Activated CD8-positive, alpha-beta T cell treated with anti-CD3 and anti-CD28 coated beads for 36 hours (primary cell): ENCODE results near the gene DNAJB8. TPM values are rescaled to one million over a fixed set of nuclear protein-coding genes. Genes with fewer than 3 reads are reported as not detected.

ENCODE experiments used
- ATAC-seq: fragments of 200-7000 bp; cut with Tn5 transposase; one replicate; pipeline ENCODE4 v1.10.0; 2021; ENCODE audit warnings: mild to moderate bottlenecking, moderate library complexity
- CTCF ChIA-PET: fragments of 350-600 bp; sonication (Branson Sonifier 250); formaldehyde crosslinking; loops from one replicate; lab custom pipeline; 2021; ENCODE audit warnings: antibody characterized with exemption; lab: Charles Lee
- POLR2A ChIA-PET: fragments of 350-600 bp; sonication (Branson Sonifier 250); formaldehyde crosslinking; loops from one replicate; lab custom pipeline; 2021; ENCODE audit warnings: antibody characterized with exemption; lab: Charles Lee
- DNase-seq: peaks from one replicate; pipeline ENCODE4 v3.0.0-alpha.2; 2020
- H3K27ac Mint-ChIP-seq: one replicate; pipeline ENCODE4 v1.8.0; 2021; ENCODE audit warnings: mild to moderate bottlenecking, mixed read lengths
- H3K27me3 Mint-ChIP-seq: one replicate; pipeline ENCODE4 v1.8.0; 2021; ENCODE audit warnings: mixed read lengths
- H3K36me3 Mint-ChIP-seq: one replicate; pipeline ENCODE4 v1.8.0; 2021; ENCODE audit warnings: low read depth, mixed read lengths
- H3K4me1 Mint-ChIP-seq: one replicate; pipeline ENCODE4 v1.8.0; 2021; ENCODE audit warnings: low read depth, mixed read lengths
- H3K4me3 Mint-ChIP-seq: one replicate; pipeline ENCODE4 v1.8.0; 2021; ENCODE audit warnings: mild to moderate bottlenecking, moderate library complexity, mixed read lengths
- H3K9me3 Mint-ChIP-seq: one replicate; pipeline ENCODE4 v1.8.0; 2021; ENCODE audit warnings: mixed read lengths
- CTCF ChIP-seq: fragments of 200-600 bp; IDR thresholded peaks from one replicate; pipeline ENCODE4 v1.8.0; 2022; ENCODE audit warnings: antibody characterized with exemption, mild to moderate bottlenecking
- intact Hi-C: fragments of 100-400 bp; cut with micrococcal nuclease; formaldehyde crosslinking; loops from one replicate; pipeline ENCODE4 v1.10.0; 2022
- total RNA-seq, 2 experiments: library from RNA; stranded (reverse); gene quantifications; one replicate each; pipeline ENCODE4 v1.2.3, GENCODE V29; 2021

DNAJB8 gene
- total RNA-seq, 2 experiments from 2014 or later = not detected

- POLR2A ChIA-PET = no interaction called here
- DNase-seq (no peak), ATAC-seq (no peak)
- H3K4me3 Mint-ChIP-seq = no peak overlapping the region
- H3K27ac Mint-ChIP-seq = no peak overlapping the region
- peaks cover 13% of the 10 kb centered on the region for H3K4me1 Mint-ChIP-seq
- no peaks in the 10 kb centered on the region for H3K36me3 Mint-ChIP-seq
- intact Hi-C loops = no loop called here
- TF ChIP-seq CTCF = no peak
- peaks cover 36% of the 10 kb centered on the region for H3K27me3 Mint-ChIP-seq
- no peaks in the 10 kb centered on the region for H3K9me3 Mint-ChIP-seq
- CTCF ChIA-PET = no interaction called here
These were observed 12.2 kb upstream of the DNAJB8 start for GRCh38 chr3:128478576-128479506.

GRCh38 chr3:128476659-128477058 is 10.0 kb upstream of the DNAJB8 start:
- ATAC-seq (no peak), DNase-seq (no peak)
- ChIA-PET POLR2A (no interaction called here), CTCF (interaction anchor here (1.0 kb wide), 1 partner anchor 21 kb away, joined by 3 read pairs; no protein-coding TSS in a partner anchor)
- no peak for TF ChIP-seq CTCF
- Mint-ChIP-seq H3K27me3 (peaks cover 21% of the 10 kb centered on the region), H3K36me3 (no peaks in the 10 kb centered on the region), H3K9me3 (no peaks in the 10 kb centered on the region), H3K4me1 (no peaks in the 10 kb centered on the region), H3K27ac (no peak overlapping the region), H3K4me3 (no peak overlapping the region)
- intact Hi-C loops = no loop called here

- POLR2A ChIA-PET = no interaction called here
- CTCF ChIA-PET = interaction anchor here (0.9 to 1.3 kb wide), 2 partner anchors 9 to 22 kb away, joined by 3 read pairs; no protein-coding TSS in a partner anchor
- no peak overlapping the region for H3K4me3 Mint-ChIP-seq
- H3K9me3 Mint-ChIP-seq = no peaks in the 10 kb centered on the region
- no peak for TF ChIP-seq CTCF
- H3K4me1 Mint-ChIP-seq = no peaks in the 10 kb centered on the region
- intact Hi-C loops = no loop called here
- no peaks in the 10 kb centered on the region for H3K36me3 Mint-ChIP-seq
- peaks cover 19% of the 10 kb centered on the region for H3K27me3 Mint-ChIP-seq
- DNase-seq (no peak), ATAC-seq (no peak)
- no peak overlapping the region for H3K27ac Mint-ChIP-seq
These were observed 8.7 kb upstream of the DNAJB8 start for GRCh38 chr3:128475355-128475754.

GRCh38 chr3:128473737-128474136 is 7.0 kb upstream of the DNAJB8 start:
- POLR2A ChIA-PET = no interaction called here
- ATAC-seq = no peak
- CTCF ChIA-PET = no interaction called here

More at GRCh38 chr3:128473737-128474136, 7.0 kb upstream of the DNAJB8 start:
- H3K9me3 Mint-ChIP-seq = no peaks in the 10 kb centered on the region
- H3K27ac Mint-ChIP-seq = no peak overlapping the region
- no peak overlapping the region for H3K4me3 Mint-ChIP-seq
- no peaks in the 10 kb centered on the region for H3K36me3 Mint-ChIP-seq
- peaks cover 19% of the 10 kb centered on the region for H3K27me3 Mint-ChIP-seq
- no peak for DNase-seq
- intact Hi-C loops = no loop called here
- H3K4me1 Mint-ChIP-seq = no peaks in the 10 kb centered on the region
- no peak for TF ChIP-seq CTCF
